CD4-positive, CD25-positive, alpha-beta regulatory T cell (primary cell): ENCODE results near the gene FOXC1. TPM values are rescaled to one million over a fixed set of nuclear protein-coding genes. Genes with fewer than 3 reads are reported as not detected.

Experiments used
- ATAC-seq, 2 donors: fragments of 150-1000 bp; cut with Tn5 transposase; one replicate each; pipeline ENCODE4 v1.10.0; 2021; ENCODE audit warnings: low read depth in 2 of 2, moderate number of reproducible peaks in 2 of 2, moderate library complexity in 1 of 2
- DNase-seq, 3 donors: peaks; one replicate each; pipeline versions ENCODE4 v3.0.0 to v3.0.0-alpha.2; 2012 to 2022; ENCODE audit warnings: mixed read lengths in 1 of 3
- H3K27ac ChIP-seq: one replicate; pipeline ENCODE4 v1.7.0; 2013; ENCODE audit warnings: mild to moderate bottlenecking, low read length; ENCODE audit not compliant: insufficient read depth, poor library complexity, severe bottlenecking
- H3K27me3 ChIP-seq: one replicate; pipeline ENCODE4 v1.7.0; 2013; ENCODE audit warnings: low read length; ENCODE audit not compliant: control insufficient read depth, insufficient read depth
- H3K36me3 ChIP-seq: one replicate; pipeline ENCODE4 v1.7.0; 2013; ENCODE audit warnings: mild to moderate bottlenecking, low read length, moderate library complexity; ENCODE audit not compliant: control insufficient read depth, insufficient read depth
- H3K4me1 ChIP-seq: 2 replicates; pipeline ENCODE4 v1.7.0; 2013; ENCODE audit warnings: mild to moderate bottlenecking, low read length; ENCODE audit not compliant: insufficient read depth, control insufficient read depth, poor library complexity, severe bottlenecking
- H3K4me3 ChIP-seq: one replicate; pipeline ENCODE4 v1.7.0; 2013; ENCODE audit warnings: low read depth, mild to moderate bottlenecking, low read length, moderate library complexity
- H3K9me3 ChIP-seq, 2 experiments: 1 replicate in 1 of 2; 2 replicates in 1 of 2; pipeline ENCODE4 v1.7.0; 2013; ENCODE audit warnings: low read length in 2 of 2, mild to moderate bottlenecking in 1 of 2, moderate library complexity in 1 of 2; ENCODE audit not compliant: control insufficient read depth in 2 of 2
- H3K27ac Mint-ChIP-seq, 3 donors: one replicate each; pipeline ENCODE4 v1.8.0; 2020 to 2022; ENCODE audit warnings: mild to moderate bottlenecking in 3 of 3, mixed read lengths in 3 of 3, moderate library complexity in 2 of 3
- H3K27me3 Mint-ChIP-seq: one replicate; pipeline ENCODE4 v1.8.0; 2022; ENCODE audit warnings: mild to moderate bottlenecking, mixed read lengths
- H3K36me3 Mint-ChIP-seq: one replicate; pipeline ENCODE4 v1.8.0; 2020; ENCODE audit warnings: mixed read lengths
- H3K4me1 Mint-ChIP-seq, 4 donors: one replicate each; pipeline ENCODE4 v1.8.0; 2020 to 2022; ENCODE audit warnings: mixed read lengths in 4 of 4, mild to moderate bottlenecking in 1 of 4
- H3K4me3 Mint-ChIP-seq, 4 donors: one replicate each; pipeline ENCODE4 v1.8.0; 2020 to 2022; ENCODE audit warnings: mild to moderate bottlenecking in 4 of 4, mixed read lengths in 4 of 4, moderate library complexity in 3 of 4
- H3K9me3 Mint-ChIP-seq, 7 donors: one replicate each; pipeline ENCODE4 v1.8.0; 2020 to 2022; ENCODE audit warnings: mixed read lengths in 7 of 7, mild to moderate bottlenecking in 3 of 7, moderate library complexity in 2 of 7
- polyA plus RNA-seq, 4 donors: library from polyadenylated mRNA; unstranded; fragments of 300-500 nt; fragmentation: Illumina TruSeq; gene quantifications; one replicate each; pipeline ENCODE4 v1.2.3, GENCODE V29; 2021
- total RNA-seq: library from RNA; stranded (reverse); gene quantifications from one replicate; pipeline ENCODE4 v1.2.3, GENCODE V29; 2022

FOXC1 gene
- total and polyA plus RNA-seq, 5 donors from 2014 or later, result not detected

DNA sequence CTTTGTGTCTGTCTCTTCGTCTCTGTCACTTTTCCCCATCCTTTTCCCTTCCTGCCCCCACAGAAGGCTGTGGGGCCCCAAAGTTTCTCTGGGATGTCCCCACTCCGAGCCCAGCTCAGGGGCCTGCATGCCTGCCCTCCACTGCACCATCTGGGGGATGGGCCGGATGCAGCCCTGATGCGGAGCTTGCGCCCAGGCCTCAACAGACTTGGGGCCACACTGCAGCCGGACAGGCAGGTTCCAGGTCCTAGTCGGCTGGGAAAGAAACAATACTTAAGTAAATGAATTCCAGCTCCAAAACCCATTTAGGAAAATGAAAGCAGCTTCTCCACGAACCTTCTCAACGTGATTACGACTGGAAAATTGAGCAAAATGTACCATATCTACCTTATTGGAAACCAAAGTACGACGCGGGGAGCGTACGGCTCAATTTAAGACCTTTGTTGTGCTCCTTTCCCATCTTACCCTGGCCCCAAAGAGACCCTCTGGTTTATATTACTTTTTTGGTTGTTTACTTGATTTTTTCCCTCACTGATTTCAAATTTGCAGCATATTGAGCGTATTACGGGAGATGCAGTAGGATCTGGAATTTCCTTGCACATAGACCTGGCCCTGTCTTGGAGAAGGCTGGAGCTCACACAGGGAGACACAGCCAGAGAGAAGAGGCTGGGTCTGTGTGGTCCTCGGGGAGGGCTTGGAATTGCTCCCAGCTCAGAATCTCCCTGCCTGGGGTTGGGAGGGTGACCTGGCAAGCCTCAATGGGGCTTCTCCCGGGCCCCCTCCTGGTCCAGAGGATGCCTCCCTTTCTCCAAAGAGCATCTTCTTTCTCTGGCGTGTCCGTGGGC lies 8.0 kb downstream of the FOXC1 start:
- Mint-ChIP-seq H3K9me3 (peaks cover 0 to 7% (median 0%) of the 10 kb centered on the region in 7 donors), H3K27ac (no peak overlapping the region), H3K4me3 (peak overlapping the region in 1 of 4 donors; percentile 51), H3K4me1 (peaks cover 0 to 21% (median 12%) of the 10 kb centered on the region in 4 donors), H3K36me3 (peaks cover 7% of the 10 kb centered on the region), H3K27me3 (peaks cover 68% of the 10 kb centered on the region)
- no peaks in the 10 kb centered on the region for H3K36me3 ChIP-seq
- H3K4me3 ChIP-seq, result no peak overlapping the region
- no peak overlapping the region for H3K27ac ChIP-seq
- peaks cover 18% of the 10 kb centered on the region for H3K27me3 ChIP-seq
- ATAC-seq (no peak), DNase-seq (no peak)
- no peaks in the 10 kb centered on the region for H3K9me3 ChIP-seq
- H3K4me1 ChIP-seq, result peaks cover 18% of the 10 kb centered on the region

DNA sequence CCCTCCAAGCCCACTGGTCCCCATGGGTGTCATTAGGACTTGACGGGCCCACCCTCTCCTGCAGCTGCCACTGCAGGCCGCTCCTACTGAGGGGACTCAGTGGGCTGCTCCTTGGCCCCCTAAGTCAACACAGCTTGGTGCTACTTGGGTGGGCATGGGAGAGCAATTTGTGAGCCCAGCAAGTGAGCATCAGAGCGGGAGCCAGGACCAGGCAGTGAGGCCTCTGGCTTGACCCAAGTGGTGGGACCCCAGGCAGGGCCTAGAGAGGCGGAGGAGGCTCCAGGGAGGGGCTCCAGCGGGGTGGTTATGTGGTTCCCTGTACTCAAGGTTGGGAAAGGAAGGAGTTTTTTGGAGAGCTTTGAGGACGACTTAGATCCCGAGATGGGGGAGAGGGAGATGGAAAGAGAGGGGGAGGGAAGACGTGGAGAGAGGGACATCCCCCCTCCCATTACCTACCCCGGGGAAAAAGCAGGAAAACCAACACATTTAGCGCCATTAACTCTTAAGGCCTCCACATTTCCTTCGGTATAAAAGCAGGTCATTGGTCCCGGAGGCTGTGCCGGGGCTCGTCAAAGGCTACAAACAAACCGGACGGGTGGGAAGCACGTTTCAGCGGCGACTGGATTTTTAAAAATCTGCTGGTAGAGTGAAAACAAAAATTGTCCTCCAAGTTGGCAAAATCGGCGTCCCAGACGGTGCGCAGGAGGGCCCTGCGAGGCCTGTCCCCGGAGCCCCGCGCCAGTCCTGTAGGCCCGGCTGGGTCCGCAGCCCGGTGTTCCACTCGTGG lies 8.8 kb downstream of the FOXC1 start:
- H3K9me3 ChIP-seq, result no peaks in the 10 kb centered on the region
- Mint-ChIP-seq H3K4me1 (peaks cover 0 to 18% (median 4%) of the 10 kb centered on the region in 4 donors), H3K36me3 (peaks cover 13% of the 10 kb centered on the region), H3K27ac (no peak overlapping the region), H3K27me3 (peaks cover 67% of the 10 kb centered on the region), H3K4me3 (no peak overlapping the region), H3K9me3 (peaks cover 0 to 4% (median 0%) of the 10 kb centered on the region in 7 donors)
- no peak overlapping the region for H3K4me3 ChIP-seq
- H3K27me3 ChIP-seq, result peaks cover 16% of the 10 kb centered on the region
- DNase-seq (no peak), ATAC-seq (no peak)
- H3K36me3 ChIP-seq, result no peaks in the 10 kb centered on the region
- H3K27ac ChIP-seq, result no peak overlapping the region
- peaks cover 16% of the 10 kb centered on the region for H3K4me1 ChIP-seq

DNA sequence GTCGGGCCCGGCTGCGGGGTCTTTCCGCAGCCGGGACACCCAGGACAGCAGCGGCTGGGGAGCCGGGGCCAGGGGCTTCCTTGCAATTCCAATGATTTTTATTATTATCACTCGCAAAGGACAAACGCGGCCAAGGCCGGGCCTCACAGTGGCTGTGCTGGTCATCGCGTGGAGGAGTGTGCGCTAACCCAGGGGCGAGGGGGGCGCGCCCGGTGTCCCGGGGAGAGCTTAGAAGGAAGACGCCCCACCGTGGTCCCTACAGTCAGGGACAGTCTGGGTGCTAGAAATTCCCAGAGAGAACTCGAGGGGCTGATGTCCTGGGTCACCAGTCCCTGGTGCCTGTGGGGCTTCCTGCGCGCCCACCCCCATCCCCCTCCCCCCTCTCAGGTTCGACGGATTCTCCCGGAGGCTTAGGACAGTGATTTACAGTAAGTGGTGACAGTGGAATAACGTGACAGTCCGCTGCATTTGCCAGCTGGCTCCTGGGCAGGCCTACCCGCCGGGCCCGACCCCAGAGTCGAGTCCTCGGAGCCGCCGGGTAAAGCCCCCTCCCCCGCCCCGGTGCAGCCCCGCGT lies 9.5 kb downstream of the FOXC1 start:
- Histone ChIP-seq H3K36me3 (no peaks in the 10 kb centered on the region), H3K4me1 (peaks cover 9% of the 10 kb centered on the region), H3K27ac (no peak overlapping the region), H3K9me3 (no peaks in the 10 kb centered on the region), H3K4me3 (no peak overlapping the region), H3K27me3 (peaks cover 14% of the 10 kb centered on the region)
- Mint-ChIP-seq H3K36me3 (peaks cover 15% of the 10 kb centered on the region), H3K4me3 (no peak overlapping the region), H3K27me3 (peaks cover 65% of the 10 kb centered on the region), H3K27ac (no peak overlapping the region), H3K9me3 (peaks cover 0 to 4% (median 0%) of the 10 kb centered on the region in 7 donors), H3K4me1 (peaks cover 0 to 17% (median 2%) of the 10 kb centered on the region in 4 donors)
- DNase-seq (no peak), ATAC-seq (no peak)

DNA sequence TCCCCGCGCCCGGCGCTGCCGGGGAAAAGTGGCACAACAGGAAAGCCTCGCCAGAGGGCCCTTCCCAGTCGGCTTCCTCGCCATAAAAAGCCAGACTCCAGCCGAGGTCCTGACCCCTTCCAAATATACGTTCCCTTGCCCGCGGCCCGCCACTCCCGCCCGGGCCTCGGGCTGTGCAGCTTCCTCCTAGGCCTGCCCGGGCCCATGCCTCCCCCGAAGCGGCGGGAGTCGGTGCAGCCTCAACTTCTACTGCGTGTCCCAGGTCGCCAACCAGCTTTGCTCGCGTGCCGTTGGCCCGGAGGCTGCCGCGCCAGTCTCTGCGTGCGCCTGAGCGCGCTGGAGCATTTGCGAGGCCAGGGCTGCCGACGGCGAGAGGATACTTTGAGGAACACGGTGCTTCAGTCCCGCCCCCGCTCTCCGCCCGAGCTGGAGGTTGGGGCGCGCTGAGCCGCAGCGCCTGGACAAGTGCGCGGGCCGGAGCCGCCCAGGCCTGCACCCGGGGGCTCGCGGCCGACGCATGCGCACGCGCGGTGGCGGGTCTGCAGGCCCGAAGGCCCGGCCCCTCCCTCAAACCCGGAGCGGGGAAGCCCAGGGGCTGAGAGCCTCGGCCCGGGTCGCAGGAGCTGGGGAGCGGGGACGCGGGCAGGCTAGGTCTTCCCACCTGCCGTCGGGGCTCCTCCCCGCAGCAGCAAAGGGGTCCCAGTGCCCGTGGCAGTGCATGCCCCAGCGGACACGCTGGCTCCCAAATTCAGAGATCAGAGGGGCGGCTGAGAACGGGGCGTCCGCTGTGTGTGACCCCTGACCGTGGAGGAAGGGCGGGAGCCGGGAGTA lies 10.2 kb downstream of the FOXC1 start:
- Mint-ChIP-seq H3K36me3 (peaks cover 15% of the 10 kb centered on the region), H3K4me3 (no peak overlapping the region), H3K4me1 (peaks cover 0 to 17% (median 2%) of the 10 kb centered on the region in 4 donors), H3K9me3 (peaks cover 0 to 4% (median 0%) of the 10 kb centered on the region in 7 donors), H3K27ac (no peak overlapping the region), H3K27me3 (peaks cover 65% of the 10 kb centered on the region)
- DNase-seq (no peak), ATAC-seq (no peak)
- Histone ChIP-seq H3K27ac (no peak overlapping the region), H3K4me3 (no peak overlapping the region), H3K4me1 (peaks cover 12% of the 10 kb centered on the region), H3K9me3 (no peaks in the 10 kb centered on the region), H3K27me3 (peaks cover 14% of the 10 kb centered on the region), H3K36me3 (no peaks in the 10 kb centered on the region)

DNA sequence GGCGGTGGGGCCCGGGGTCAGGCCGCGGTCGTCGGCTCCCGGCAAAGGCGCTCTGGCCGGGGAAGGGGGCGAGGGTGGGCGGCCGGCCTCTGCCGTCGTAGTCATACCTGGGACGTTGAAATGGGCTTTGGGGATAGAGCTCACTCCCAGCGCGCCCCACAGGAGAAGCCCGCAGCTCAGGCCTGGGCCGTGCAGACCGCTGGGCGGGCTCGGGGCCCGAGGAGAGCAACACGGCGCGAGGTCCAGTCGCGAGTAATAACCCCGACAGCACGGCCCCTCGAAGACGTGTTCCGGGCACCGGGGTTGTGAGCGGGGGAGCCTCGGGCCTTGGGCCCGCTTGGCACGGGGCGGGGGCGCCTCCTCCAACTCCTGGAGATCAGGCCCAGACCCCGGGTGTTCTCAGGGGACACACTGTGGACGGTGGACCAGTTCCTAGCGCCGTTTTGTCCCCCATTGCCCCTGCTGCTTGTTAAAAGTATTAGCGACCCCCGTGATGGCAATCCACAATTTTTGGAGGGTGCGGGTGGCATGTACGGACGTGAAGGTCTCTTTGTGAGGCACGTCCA lies 10.9 kb downstream of the FOXC1 start:
- Histone ChIP-seq H3K9me3 (no peaks in the 10 kb centered on the region), H3K36me3 (no peaks in the 10 kb centered on the region), H3K4me3 (no peak overlapping the region), H3K27me3 (peaks cover 16% of the 10 kb centered on the region), H3K27ac (no peak overlapping the region), H3K4me1 (peaks cover 17% of the 10 kb centered on the region)
- no peak overlapping the region for H3K4me3 Mint-ChIP-seq
- peaks cover 15% of the 10 kb centered on the region for H3K36me3 Mint-ChIP-seq
- DNase-seq (no peak), ATAC-seq (no peak)
- H3K27me3 Mint-ChIP-seq, result peaks cover 68% of the 10 kb centered on the region
- H3K4me1 Mint-ChIP-seq, result peaks cover 0 to 16% (median 9%) of the 10 kb centered on the region in 4 donors
- no peak overlapping the region for H3K27ac Mint-ChIP-seq
- peaks cover 0 to 4% (median 0%) of the 10 kb centered on the region in 7 donors for H3K9me3 Mint-ChIP-seq

DNA sequence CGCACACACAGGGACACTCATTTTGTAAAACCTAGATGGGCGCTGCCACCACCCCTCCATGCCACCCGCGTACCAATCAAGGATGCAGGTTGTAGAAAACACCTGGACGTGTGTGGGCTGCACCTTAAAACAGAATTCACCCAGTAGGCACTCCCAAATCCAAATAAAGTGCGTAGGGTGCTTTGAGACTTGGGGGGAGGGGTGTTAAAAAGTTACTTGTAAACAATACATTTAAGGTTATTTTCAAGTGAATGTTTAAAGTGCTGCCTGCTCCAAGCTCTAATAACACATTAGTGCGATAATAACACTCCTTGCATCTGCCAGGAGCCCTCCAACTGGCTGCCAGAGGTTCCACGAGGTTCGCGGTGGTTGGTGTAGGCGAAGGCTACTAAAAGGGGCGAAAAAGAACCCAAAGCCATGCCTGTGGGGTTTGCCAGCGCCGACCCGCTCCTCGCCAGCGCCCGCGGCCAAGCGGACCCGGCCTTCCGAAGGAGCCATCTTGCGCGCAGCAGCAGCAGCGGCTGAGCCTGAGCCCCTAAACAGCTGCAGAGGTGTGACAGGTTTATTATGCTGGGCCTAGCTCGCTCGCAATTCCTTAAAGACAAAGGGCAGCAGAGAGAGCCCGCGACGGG lies 11.5 kb downstream of the FOXC1 start:
- peaks cover 0 to 4% (median 0%) of the 10 kb centered on the region in 7 donors for H3K9me3 Mint-ChIP-seq
- H3K27me3 ChIP-seq, result peaks cover 16% of the 10 kb centered on the region
- H3K4me1 ChIP-seq, result peaks cover 17% of the 10 kb centered on the region
- no peak for DNase-seq
- H3K27ac ChIP-seq, result no peak overlapping the region
- no peak for ATAC-seq
- no peak overlapping the region for H3K4me3 ChIP-seq
- no peak overlapping the region for H3K27ac Mint-ChIP-seq
- H3K36me3 ChIP-seq, result no peaks in the 10 kb centered on the region
- peaks cover 15% of the 10 kb centered on the region for H3K36me3 Mint-ChIP-seq
- peaks cover 3 to 17% (median 12%) of the 10 kb centered on the region in 4 donors for H3K4me1 Mint-ChIP-seq
- H3K4me3 Mint-ChIP-seq, result no peak overlapping the region
- no peaks in the 10 kb centered on the region for H3K9me3 ChIP-seq
- peaks cover 67% of the 10 kb centered on the region for H3K27me3 Mint-ChIP-seq
